ENCODE results near the gene SLC30A7.
"Not testable (repeated sequence)": the region's sequence is repeated elsewhere in the genome, so short reads cannot be mapped to it uniquely, and the experiment has no call there.

The SLC30A7 gene, protein sequence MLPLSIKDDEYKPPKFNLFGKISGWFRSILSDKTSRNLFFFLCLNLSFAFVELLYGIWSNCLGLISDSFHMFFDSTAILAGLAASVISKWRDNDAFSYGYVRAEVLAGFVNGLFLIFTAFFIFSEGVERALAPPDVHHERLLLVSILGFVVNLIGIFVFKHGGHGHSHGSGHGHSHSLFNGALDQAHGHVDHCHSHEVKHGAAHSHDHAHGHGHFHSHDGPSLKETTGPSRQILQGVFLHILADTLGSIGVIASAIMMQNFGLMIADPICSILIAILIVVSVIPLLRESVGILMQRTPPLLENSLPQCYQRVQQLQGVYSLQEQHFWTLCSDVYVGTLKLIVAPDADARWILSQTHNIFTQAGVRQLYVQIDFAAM

DNA sequence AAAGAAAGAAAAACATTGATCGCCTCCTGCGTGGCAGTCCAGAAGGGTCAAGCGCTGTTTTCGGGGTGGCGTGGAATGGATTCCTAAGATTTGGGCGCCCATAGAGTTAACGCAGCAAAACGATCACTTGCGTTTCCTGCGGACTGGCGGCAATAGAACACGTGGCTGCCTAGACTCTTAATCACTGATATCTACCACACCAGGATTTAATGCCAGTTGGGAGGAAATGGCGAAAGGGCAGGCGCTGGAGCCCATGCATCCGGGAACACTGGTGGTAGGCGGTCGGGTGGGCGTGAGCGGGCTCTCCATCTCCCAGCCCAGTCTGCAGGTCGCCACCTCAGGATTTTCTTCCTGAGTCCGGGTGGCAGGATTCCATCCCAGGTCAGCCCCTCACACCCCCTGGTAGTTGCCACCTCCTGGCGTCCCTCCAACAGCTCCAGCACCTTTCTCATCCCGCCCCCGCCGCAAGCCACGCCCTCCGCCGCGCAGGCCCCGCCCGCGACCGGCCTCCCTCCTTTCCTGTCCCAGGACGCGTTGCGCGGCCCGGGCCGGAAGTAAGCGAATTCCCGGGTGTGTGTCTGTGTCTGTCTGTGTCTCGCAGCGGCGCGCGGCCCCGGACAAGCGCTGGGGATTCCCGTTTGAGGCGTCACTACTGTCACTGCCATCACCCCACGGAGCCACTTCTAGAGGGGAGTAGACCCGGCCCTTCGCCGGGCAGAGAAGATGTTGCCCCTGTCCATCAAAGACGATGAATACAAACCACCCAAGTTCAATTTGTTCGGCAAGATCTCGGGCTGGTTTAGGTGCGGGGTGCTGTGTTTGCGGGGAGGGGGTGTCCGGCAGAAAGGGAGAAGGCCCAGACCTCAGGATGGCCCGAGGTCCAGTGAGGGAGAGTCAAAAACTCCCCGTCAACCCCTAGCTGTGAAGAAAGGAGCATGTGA is at the start of gene SLC30A7:
Gene SLC30A7, plus strand, starts transcription at position 551 of the 941 bp plus-strand sequence. Its CDS starts 173 bp downstream, at position 724.
- peak; percentile 89 for DNase-seq (ENCODE audit: low spot score)

- no peak for DNase-seq (ENCODE audit: low spot score)
These were observed 48.4 kb upstream of the SLC30A7 start for GRCh38 chr1:100847361-100848082.

GRCh38 chr1:100851726-100852125 is 44.2 kb upstream of the SLC30A7 start:
- no peak for DNase-seq (ENCODE audit: low spot score)

DNA sequence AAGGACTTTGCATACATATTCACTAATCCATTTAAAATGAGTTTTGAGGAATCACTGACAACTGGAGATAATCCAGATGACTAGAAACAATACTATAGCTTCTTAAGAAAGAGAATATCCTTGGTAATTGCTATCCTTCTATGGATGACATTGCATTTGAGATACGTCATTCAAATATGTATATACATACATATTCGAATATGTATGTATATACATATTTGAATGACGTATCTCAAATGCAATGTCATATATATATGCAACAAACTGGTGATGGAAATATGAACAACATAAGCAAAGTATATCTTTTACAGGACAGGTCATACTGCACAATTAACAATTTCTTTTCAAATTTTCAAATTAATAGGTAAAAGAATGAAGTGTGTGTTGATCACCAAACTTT is 42.9 kb upstream of the SLC30A7 start:
- DNase-seq (ENCODE audit: low spot score), result no peak

DNA sequence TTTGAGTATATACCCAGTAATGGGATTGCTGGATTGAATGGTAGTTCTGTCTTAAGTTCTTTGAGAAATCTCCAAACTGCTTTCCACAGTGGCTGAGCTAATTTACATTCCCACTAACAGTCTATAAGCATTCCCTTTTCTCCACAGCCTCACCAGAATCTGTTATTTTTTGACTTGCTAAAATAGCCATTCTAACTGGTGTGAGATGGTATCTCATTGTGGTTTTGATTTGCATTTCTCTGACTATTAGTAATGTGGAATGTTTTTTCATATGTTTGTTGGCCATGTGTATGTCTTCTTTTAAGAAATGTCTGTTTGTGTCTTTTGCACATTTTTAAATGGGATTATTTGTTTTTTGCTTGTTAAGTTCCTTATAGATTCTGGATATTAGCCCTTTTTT is 40.8 kb upstream of the SLC30A7 start:
- DNase-seq (ENCODE audit: low spot score), result not testable (repeated sequence)

DNA sequence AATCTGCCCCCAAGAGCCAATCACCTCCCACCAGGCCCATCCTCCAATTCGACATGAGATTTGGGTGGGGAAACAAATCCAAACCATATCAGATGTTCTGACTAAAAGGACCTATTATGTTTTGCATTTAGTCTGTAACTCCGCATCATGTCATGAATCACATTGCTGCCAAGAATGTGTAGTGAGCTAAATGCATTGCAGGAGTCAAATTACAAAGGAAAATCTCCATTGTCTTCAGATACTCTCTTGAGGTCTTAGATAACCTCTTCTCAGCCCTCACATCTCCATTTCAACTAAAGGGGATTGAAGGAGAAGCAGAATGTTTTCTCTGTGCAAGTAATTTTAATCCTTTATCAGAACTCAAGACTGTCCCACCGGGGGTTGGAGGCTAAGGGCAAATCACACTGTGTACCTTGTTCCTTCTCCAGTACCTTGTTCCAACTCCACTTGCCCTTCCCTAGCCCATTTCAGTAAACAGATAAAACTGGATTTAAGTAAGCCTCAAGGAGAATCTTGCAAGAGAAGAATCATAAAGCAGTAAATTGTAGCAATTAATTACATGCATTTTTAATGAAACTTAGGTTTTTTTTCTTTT is 35.4 kb upstream of the SLC30A7 start:
- DNase-seq (ENCODE audit: low spot score), result no peak

- DNase-seq (ENCODE audit: low spot score), result no peak
These were observed 34.5 kb upstream of the SLC30A7 start for GRCh38 chr1:100861379-100861778.

- DNase-seq (ENCODE audit: low spot score), result no peak
These were observed 33.3 kb upstream of the SLC30A7 start for GRCh38 chr1:100862591-100862990.

GRCh38 chr1:100866041-100866900 is 29.6 kb upstream of the SLC30A7 start:
- DNase-seq (ENCODE audit: low spot score), result peak; percentile 16

- DNase-seq (ENCODE audit: low spot score), result no peak
These were observed 29.0 kb upstream of the SLC30A7 start for GRCh38 chr1:100866901-100867206.

DNA sequence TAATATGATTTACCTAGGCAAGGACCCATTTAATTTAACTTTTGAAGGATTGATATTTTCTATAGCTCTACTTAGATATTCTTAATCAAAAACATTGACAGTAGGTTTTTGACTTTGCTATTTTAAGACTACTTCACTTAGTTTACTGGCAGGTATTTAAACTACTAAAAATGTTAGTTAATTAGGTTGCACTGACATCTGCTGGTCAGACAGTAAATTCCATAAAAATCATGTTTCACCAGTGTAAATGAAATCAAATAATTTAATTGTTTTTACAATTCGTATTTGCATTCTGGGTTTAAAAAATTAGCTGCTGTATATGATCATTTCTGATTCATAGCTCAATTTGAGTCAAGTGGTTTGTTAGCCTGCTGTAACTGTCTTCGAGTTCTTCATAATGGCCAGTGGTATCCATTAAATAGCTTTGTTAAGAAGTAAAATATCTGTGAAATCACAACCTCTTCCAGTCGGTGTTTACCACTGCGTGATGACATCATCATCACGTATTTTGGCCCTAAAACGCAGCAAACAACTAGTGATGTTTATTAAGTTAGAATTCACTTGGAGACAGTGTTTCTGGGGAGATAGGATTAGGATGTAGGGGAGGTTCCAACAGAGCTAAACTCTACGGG is 27.4 kb upstream of the SLC30A7 start:
- peak; percentile 36 for DNase-seq (ENCODE audit: low spot score)

DNA sequence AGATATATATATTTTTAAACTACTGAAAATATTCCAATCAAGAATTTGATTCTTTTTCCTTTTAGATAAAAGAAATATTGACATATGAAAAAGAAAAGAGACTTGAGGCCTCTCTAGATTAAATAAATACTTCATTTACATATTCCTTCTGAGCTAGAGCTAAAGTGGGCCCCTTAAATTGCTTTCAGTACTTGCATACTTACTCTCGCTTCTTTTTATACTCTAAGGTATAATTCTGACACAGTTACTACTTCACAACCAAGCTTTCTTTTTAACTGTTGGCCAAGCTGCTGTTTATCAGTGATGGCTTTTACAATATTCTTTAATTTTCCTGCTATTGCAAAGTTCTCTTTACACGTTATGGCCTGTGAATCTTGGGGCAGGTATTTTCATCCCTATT is 25.9 kb upstream of the SLC30A7 start:
- DNase-seq (ENCODE audit: low spot score), result no peak

- no peak for DNase-seq (ENCODE audit: low spot score)
These were observed 21.5 kb upstream of the SLC30A7 start for GRCh38 chr1:100874433-100874832.

DNA sequence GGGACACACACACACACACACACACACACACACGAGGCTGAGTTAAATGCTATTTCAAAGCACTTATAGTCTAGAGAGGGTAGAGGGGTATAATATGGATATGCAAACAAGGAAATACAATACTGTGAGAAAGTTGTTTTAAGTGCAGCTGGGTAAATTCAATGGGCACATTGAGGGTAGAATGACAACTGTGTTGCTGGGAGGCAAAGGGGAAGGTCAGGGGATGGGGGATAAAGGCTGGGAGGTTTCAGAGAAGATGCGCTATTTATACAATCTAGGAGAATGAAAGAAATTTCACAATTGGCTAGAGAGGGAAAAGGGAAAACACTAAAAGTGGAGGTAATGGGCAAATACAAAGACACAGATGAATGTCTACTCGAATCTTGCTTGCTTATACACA is 20.7 kb upstream of the SLC30A7 start:
- DNase-seq (ENCODE audit: low spot score), result no peak

- no peak for DNase-seq (ENCODE audit: low spot score)
These were observed 19.6 kb upstream of the SLC30A7 start for GRCh38 chr1:100876291-100876690.

GRCh38 chr1:100879422-100879821 is 16.5 kb upstream of the SLC30A7 start:
- no peak for DNase-seq (ENCODE audit: low spot score)

DNA sequence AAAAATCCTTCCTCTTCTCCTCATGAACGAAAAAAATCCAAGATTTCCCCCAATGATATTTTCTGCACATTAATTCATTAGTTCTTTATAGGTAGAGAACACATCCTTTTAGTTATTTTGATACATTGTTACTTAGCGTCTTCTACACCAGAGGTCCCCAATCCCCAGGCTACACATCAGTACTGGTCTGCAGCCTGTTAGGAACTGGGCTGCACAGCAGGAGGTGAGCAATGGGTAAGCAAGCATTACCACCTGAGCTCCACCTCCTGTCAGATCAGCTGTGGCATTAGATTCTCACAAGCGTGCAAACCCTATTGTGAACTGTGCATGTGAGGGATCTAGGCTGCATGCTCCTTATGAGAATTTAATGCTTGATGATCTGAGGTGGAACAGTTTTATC is 14.2 kb upstream of the SLC30A7 start:
- no peak for DNase-seq (ENCODE audit: low spot score)

- DNase-seq (ENCODE audit: low spot score), result no peak
These were observed 13.2 kb upstream of the SLC30A7 start for GRCh38 chr1:100882698-100883097.

DNA sequence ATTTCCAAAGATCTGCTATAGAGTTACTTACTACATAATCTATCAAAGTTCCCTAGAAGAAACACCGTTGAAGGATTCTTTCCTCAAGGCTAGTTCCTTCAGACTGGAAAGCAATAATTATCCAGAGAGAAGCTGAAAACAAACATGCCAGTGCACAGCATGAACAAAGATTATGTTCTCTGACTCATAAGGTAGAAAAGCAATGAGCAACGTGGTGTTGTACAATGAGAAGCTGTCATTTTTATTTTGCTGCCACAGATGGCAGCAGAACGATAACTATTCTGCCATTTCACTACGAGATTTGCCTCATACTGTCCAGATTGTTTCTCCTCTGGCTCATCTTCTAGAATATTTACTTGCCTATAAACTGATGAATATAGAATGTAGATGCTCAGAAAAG is 11.9 kb upstream of the SLC30A7 start:
- DNase-seq (ENCODE audit: low spot score), result no peak

- not testable (repeated sequence) for DNase-seq (ENCODE audit: low spot score)
These were observed 6.9 kb upstream of the SLC30A7 start for GRCh38 chr1:100889007-100889406.

Measured in hematopoietic multipotent progenitor cell treated with erythropoietin and hydrocortisone succinate and interleukin-3 and kit ligand, for 17 days (in vitro differentiated cells).